Inferior parietal cortex (tissue), 1 donor: ENCODE measurements around the gene GRIP1.

Experiments used
- DNase-seq: peaks from one replicate; pipeline ENCODE4 v3.0.0-alpha.2; 2016; ENCODE audit errors: extremely low spot score

Gene GRIP1

GRCh38 chr12:66678338-66679275 is at the start of gene GRIP1:
TSS of gene GRIP1 (minus strand) at chr12:66679076. CDS start at chr12:66678904, 172 bp downstream.
- DNase-seq, result peak; percentile 32

GRCh38 chr12:66726556-66726955 is 47.7 kb upstream of the GRIP1 start:
- DNase-seq, result no peak

GRCh38 chr12:66725031-66725430 is 46.2 kb upstream of the GRIP1 start:
- no peak for DNase-seq

GRCh38 chr12:66724616-66725015 is 45.7 kb upstream of the GRIP1 start:
- DNase-seq, result no peak

GRCh38 chr12:66724026-66724425 is 45.1 kb upstream of the GRIP1 start:
- DNase-seq, result no peak

- no peak for DNase-seq
Measured at GRCh38 chr12:66719862-66720261, 41.0 kb upstream of the GRIP1 start.

GRCh38 chr12:66717036-66717673 is 38.3 kb upstream of the GRIP1 start:
- no peak for DNase-seq

GRCh38 chr12:66716522-66716921 is 37.6 kb upstream of the GRIP1 start:
- DNase-seq, result no peak

GRCh38 chr12:66714709-66715108 is 35.8 kb upstream of the GRIP1 start:
- no peak for DNase-seq

GRCh38 chr12:66713984-66714383 is 35.1 kb upstream of the GRIP1 start:
- DNase-seq, result no peak

- no peak for DNase-seq
Measured at GRCh38 chr12:66709893-66710292, 31.0 kb upstream of the GRIP1 start.

GRCh38 chr12:66709457-66709773 is 30.5 kb upstream of the GRIP1 start:
- no peak for DNase-seq

- peak; percentile 62 for DNase-seq
Measured at GRCh38 chr12:66708704-66709456, 30.0 kb upstream of the GRIP1 start.

GRCh38 chr12:66707002-66707697 is 28.3 kb upstream of the GRIP1 start:
- no peak for DNase-seq

- DNase-seq, result no peak
Measured at GRCh38 chr12:66699738-66700482, 21.0 kb upstream of the GRIP1 start.

GRCh38 chr12:66698558-66698957 is 19.7 kb upstream of the GRIP1 start:
- DNase-seq, result no peak

- DNase-seq, result no peak
Measured at GRCh38 chr12:66697404-66697803, 18.5 kb upstream of the GRIP1 start.

- no peak for DNase-seq
Measured at GRCh38 chr12:66694666-66695613, 16.1 kb upstream of the GRIP1 start.

- peak; percentile 86 for DNase-seq
Measured at GRCh38 chr12:66693901-66694513, 15.1 kb upstream of the GRIP1 start.

- DNase-seq, result no peak
Measured at GRCh38 chr12:66692986-66693385, 14.1 kb upstream of the GRIP1 start.
